Transverse colon (tissue), 4 donors: Measurements from ENCODE around the gene LPAR1. TPM values are rescaled to one million over a fixed set of nuclear protein-coding genes. Genes with fewer than 3 reads are reported as not detected.

ENCODE experiments used
- DNase-seq: peaks from one replicate; pipeline ENCODE4 v3.0.0-alpha.2; 2019
- H3K27ac ChIP-seq, 4 donors: fragments of 200-600 bp; sonication (generic); 2 replicates each; pipeline ENCODE4 v1.5.1; 2016 to 2018; ENCODE audit warnings: inconsistent platforms in 4 of 4
- H3K27me3 ChIP-seq: fragments of 200-600 bp; sonication (generic); 2 replicates; pipeline ENCODE4 v1.5.1; 2017; ENCODE audit warnings: inconsistent platforms
- H3K36me3 ChIP-seq, 4 donors: fragments of 200-600 bp; sonication (generic); 2 replicates each; pipeline ENCODE4 v1.5.1; 2017 to 2019; ENCODE audit warnings: inconsistent platforms in 4 of 4
- H3K4me1 ChIP-seq, 4 donors: fragments of 200-600 bp; sonication (generic); 2 replicates each; pipeline ENCODE4 v1.5.1; 2017 to 2020; ENCODE audit warnings: inconsistent platforms in 4 of 4
- H3K4me3 ChIP-seq, 4 donors: fragments of 200-600 bp; sonication (generic); 1 replicate in 1 of 4; 2 replicates in 3 of 4; pipeline versions ENCODE4 v1.5.1 to v1.6.1; 2017 to 2019; ENCODE audit warnings: inconsistent platforms in 4 of 4
- H3K9me3 ChIP-seq, 2 donors: fragments of 200-600 bp; sonication (generic); 2 replicates each; pipeline ENCODE4 v1.5.1; 2017 to 2019; ENCODE audit warnings: inconsistent platforms in 2 of 2
- CTCF ChIP-seq, 5 experiments: fragments of 200-600 bp in 3 of 5; fragments of 450-650 bp in 2 of 5; sonication (generic) in 3 of 5; IDR thresholded peaks; 1 replicate in 2 of 5; 2 replicates in 3 of 5; pipeline ENCODE4 v1.5.1; 2016 to 2017; ENCODE audit warnings: antibody characterized with exemption in 5 of 5, inconsistent platforms in 3 of 5, mild to moderate bottlenecking in 2 of 5, moderate library complexity in 1 of 5
- EP300 ChIP-seq: sonication (generic); formaldehyde crosslinking; IDR thresholded peaks from one replicate; pipeline ENCODE4 v1.6.1; 2017; ENCODE audit warnings: antibody characterized with exemption, low read depth
- POLR2A ChIP-seq: fragments of 450-650 bp; IDR thresholded peaks from one replicate; pipeline ENCODE4 v1.6.1; 2016; ENCODE audit warnings: antibody characterized with exemption, mild to moderate bottlenecking, moderate library complexity
- POLR2AphosphoS5 ChIP-seq, 3 donors: sonication (generic); formaldehyde crosslinking; IDR thresholded peaks; one replicate each; pipeline ENCODE4 v1.6.1; 2016; ENCODE audit warnings: antibody characterized with exemption in 3 of 3
- WGBS, 2 donors: methylation state at CpG; one replicate each; pipeline ENCODE4 v1.1.5; 2018; ENCODE audit warnings: low coverage in 1 of 2; 5-methylcytosine and 5-hydroxymethylcytosine counted together
- in situ Hi-C, 4 donors: fragments of 200-750 bp; cut with MboI; loops; one replicate each; pipeline versions ENCODE4 v1.15.0 to v1.15.1; 2017; ENCODE audit warnings: low sequenced_read_pairs in 3 of 4, low pct_ligation_motif_present in 1 of 4, low pct_unique_long_range_greater_than_20kb in 1 of 4
- intact Hi-C: fragments of 100-400 bp; cut with DNase I; formaldehyde crosslinking; loops from one replicate; pipeline ENCODE4 v1.15.1; 2023; ENCODE audit warnings: low total_unique reads
- total RNA-seq, 4 donors: library from RNA; depleted of rRNA; stranded (reverse); fragments of >200 nt; gene quantifications; one replicate each; pipeline ENCODE4 v1.1.0, GENCODE V29; 2016

LPAR1 gene
- total RNA-seq, 4 donors from 2014 or later: 27.1 to 34.4 (median 28.7) TPM

GRCh38 chr9:110958847-110959246 lies 79.4 kb downstream of the LPAR1 start:
- Histone ChIP-seq H3K4me1 (no peaks in the 10 kb centered on the region), H3K27me3 (no peaks in the 10 kb centered on the region), H3K27ac (no peak overlapping the region), H3K9me3 (peaks cover 17 to 20% of the 10 kb centered on the region in 2 donors), H3K4me3 (no peak overlapping the region), H3K36me3 (no peaks in the 10 kb centered on the region)
- in situ Hi-C loops (no loop called here), intact Hi-C loops (no loop called here)
- TF ChIP-seq CTCF (IDR thresholded peaks at IDR 0.05) (no peak), EP300 (no peak), POLR2AphosphoS5 (IDR thresholded peaks at IDR 0.05) (no peak), POLR2A (no peak)
- DNase-seq: no peak
- WGBS, 2 donors: 67 to 86% methylated on average over 1 of the region's 1 CpG

GRCh38 chr9:110954822-110955291 lies 83.4 kb downstream of the LPAR1 start:
- in situ Hi-C loops: no loop called here
- H3K9me3 ChIP-seq: peaks cover 19 to 20% of the 10 kb centered on the region in 2 donors
- WGBS, 2 donors: 24 to 64% methylated on average over 1 of the region's 1 CpG
- intact Hi-C loops: no loop called here
- TF ChIP-seq CTCF (IDR thresholded peaks at IDR 0.05) (no peak), POLR2AphosphoS5 (IDR thresholded peaks at IDR 0.05) (no peak), POLR2A (no peak), EP300 (no peak)
- H3K36me3 ChIP-seq: no peaks in the 10 kb centered on the region
- no peak overlapping the region for H3K4me3 ChIP-seq
- H3K4me1 ChIP-seq: peaks cover 0 to 6% (median 0%) of the 10 kb centered on the region in 4 donors
- H3K27ac ChIP-seq: no peak overlapping the region
- no peak for DNase-seq
- H3K27me3 ChIP-seq: no peaks in the 10 kb centered on the region

- DNase-seq: no peak
- intact Hi-C loops (no loop called here), in situ Hi-C loops (no loop called here)
- H3K27me3 ChIP-seq: no peaks in the 10 kb centered on the region
- H3K36me3 ChIP-seq: no peaks in the 10 kb centered on the region
- H3K4me1 ChIP-seq: peaks cover 0 to 13% (median 5%) of the 10 kb centered on the region in 4 donors
- no peak overlapping the region for H3K4me3 ChIP-seq
- WGBS, 2 donors: 75% methylated on average over 4 of the region's 4 CpGs; no CpG with 5 or more reads in 1 of the 2 donors
- no peak overlapping the region for H3K27ac ChIP-seq
- TF ChIP-seq POLR2A (no peak), POLR2AphosphoS5 (IDR thresholded peaks at IDR 0.05) (no peak), CTCF (IDR thresholded peaks at IDR 0.05) (no peak), EP300 (no peak)
- H3K9me3 ChIP-seq: peaks cover 9% of the 10 kb centered on the region in 2 donors
Observed at GRCh38 chr9:110952540-110952859, 85.8 kb downstream of the LPAR1 start.

- Histone ChIP-seq H3K36me3 (no peaks in the 10 kb centered on the region), H3K9me3 (peaks cover 7 to 9% of the 10 kb centered on the region in 2 donors), H3K4me3 (no peak overlapping the region), H3K4me1 (peaks cover 0 to 14% (median 5%) of the 10 kb centered on the region in 4 donors), H3K27ac (no peak overlapping the region), H3K27me3 (no peaks in the 10 kb centered on the region)
- no peak for TF ChIP-seq CTCF (IDR thresholded peaks at IDR 0.05)
- no peak for TF ChIP-seq EP300
- TF ChIP-seq POLR2AphosphoS5 (IDR thresholded peaks at IDR 0.05): no peak
- intact Hi-C loops (no loop called here), in situ Hi-C loops (no loop called here)
- no peak for DNase-seq
- WGBS, 2 donors: 52 to 56% methylated on average over 2 to 4 of the region's 4 CpGs
Observed at GRCh38 chr9:110951805-110952539, 86.3 kb downstream of the LPAR1 start.
